Effector CD4-positive, alpha-beta T cell (primary cell): Measurements from ENCODE around the gene CAGE1.
"Not testable (repeated sequence)": the region's sequence is repeated elsewhere in the genome, so short reads cannot be mapped to it uniquely, and the experiment has no call there.

Experiments used
- DNase-seq: peaks from one replicate; pipeline ENCODE4 v3.0.0-alpha.2; 2020

Gene CAGE1

DNA sequence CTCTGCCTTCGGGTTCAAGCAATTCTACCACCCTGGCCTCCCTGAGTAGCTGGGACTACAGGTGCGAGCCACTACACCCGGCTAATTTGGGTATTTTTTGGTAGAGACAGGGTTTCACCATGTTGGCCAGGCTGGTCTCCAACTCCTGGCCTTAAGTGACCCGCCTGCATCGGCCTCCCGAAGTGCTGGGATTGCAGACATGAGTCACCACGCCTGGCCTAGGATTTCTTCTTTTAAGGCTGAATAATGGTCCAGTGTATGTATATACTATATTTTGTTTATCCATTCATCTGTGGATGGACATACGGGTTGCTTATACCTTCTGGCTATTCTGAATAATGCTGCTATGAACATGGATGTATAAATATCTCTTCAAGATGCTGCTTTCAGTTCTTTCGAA lies 17.2 kb upstream of the CAGE1 start:
- DNase-seq, result no peak

DNA sequence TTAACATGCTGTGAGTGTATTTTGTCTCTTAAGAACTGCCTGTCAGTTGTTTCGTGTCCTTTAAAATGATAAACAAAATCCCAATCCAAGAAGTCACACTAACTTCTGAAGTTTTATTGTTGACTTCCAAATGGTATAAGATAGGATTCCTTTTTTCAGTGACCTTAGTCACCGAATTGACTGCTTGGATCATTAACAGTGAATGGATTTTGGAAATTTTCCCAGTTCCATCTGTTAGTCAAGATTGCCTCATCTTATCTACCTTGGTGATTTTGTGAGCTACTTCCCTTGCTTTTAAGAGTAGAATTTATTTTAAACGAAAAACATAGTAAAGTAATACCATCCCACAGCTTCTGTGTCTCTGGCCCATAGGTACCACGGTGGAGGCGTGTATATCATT lies 15.0 kb upstream of the CAGE1 start:
- DNase-seq, result no peak

DNA sequence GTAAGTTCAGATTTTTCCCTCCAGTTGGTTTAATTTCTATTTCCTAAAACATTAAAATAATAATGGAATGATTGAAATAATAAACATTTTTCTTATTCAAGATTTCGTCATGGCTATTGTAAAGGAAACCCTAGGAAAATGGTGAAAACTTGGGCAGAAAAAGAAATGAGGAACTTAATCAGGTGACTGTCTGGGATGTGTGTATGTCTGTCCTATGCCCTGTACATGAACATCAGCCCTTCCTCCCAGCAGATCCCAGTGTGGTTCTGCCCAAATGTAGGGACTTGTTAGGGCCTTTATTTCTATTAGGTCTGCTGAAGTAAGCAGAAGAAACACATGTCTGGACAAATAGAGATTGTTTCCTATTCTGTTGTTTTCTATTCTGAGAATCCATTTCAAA lies 13.2 kb upstream of the CAGE1 start:
- no peak for DNase-seq

DNA sequence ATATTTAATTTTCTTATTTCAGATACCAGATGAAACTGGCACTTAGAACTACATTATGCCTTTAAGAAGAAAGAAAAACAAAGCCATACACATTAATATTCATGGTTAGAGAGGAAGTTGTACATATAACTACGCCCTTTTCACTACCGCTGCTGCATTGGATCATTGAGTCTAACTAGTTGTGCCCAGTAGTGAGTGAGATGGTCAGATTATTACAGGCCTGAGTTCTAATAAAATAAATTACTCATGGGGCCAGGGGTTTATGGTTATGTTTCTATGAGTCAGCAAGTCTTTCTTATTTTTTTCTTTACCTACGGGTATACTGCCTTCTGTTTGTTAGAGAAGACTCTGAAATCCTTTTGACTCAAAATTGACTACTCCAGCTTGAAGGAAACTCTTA lies 11.5 kb upstream of the CAGE1 start:
- no peak for DNase-seq

DNA sequence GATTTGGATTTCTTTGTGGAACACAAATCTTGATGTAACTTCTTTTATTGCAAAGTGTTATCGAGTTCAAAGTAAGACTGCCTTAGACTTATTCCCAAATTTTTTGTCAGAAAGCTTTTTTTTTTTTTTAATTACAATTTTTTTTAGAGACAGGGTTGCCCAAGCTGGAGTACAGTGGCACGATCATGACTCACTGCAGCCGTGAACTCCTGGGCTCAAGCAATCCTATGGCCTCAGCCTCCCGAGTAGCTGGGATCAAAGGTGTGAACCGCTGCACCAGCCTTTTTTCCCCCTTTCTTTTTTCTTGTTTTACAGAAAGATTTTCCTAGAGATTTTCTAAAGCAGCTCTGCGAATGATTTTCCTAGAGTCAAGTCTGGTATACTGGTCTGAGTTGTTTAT lies 2.9 kb upstream of the CAGE1 start:
- no peak for DNase-seq

GRCh38 chr6:7391151-7391550 lies 1.6 kb upstream of the CAGE1 start:
- no peak for DNase-seq

DNA sequence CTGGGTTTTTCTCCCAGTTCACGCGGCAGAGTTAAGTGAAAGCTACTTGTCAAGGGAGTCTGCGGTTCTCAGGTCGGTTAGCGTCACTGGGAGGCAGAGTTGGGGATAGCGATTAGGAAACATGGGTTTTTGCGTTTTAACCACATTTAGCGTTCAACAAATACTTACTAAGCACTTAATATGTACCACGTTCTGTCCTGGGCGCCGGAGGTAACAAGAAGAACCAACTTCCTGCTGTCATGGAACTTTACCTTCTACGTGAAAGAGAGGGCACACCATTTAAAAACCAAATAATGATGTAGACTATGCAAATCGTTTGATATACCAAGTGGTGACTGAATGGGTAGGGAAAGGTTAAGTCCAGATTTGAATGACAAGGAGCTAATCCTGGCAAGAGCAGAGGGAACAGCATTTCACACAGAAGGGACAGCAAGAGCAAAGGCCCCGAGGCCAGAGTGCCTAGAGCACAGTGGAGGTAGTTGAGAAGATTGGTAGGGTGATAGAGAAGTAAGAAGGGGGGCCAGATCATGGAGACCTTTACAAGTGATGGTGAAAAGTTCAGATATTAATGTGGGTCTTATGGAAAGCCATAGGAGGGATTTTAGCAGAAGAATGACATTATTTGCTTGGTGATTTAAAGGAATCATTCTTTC lies 810 bp upstream of the CAGE1 start:
- DNase-seq, result no peak

GRCh38 chr6:7389162-7389450 lies 436 bp downstream of the CAGE1 start:
- DNase-seq, result no peak

- no peak for DNase-seq
Observed at GRCh38 chr6:7381092-7381491, 8.4 kb downstream of the CAGE1 start.

- DNase-seq, result no peak
Observed at GRCh38 chr6:7378740-7379139, 10.8 kb downstream of the CAGE1 start.

- DNase-seq, result no peak
Observed at GRCh38 chr6:7377961-7378360, 11.6 kb downstream of the CAGE1 start.

GRCh38 chr6:7373739-7374138 lies 15.8 kb downstream of the CAGE1 start:
- DNase-seq, result no peak

- DNase-seq, result no peak
Observed at GRCh38 chr6:7367408-7367807, 22.1 kb downstream of the CAGE1 start.

DNA sequence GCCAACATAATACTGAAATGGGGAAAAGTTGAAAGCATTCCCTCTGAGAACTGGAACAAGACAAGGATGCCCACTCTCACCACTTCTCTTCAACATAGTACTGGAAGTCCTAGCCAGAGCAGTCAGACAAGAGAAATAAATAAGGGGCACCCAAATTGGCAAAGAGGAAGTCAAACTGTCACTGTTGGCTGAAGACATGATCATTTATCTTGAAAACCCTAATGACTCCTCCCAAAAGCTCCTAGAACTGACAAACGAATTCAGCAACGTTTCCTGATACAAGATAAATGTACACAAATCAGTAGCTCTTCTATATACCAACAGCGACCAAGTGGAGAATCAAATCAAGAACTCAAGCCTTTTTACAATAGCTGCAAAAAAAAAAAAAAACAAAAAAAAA lies 37.6 kb downstream of the CAGE1 start:
- not testable (repeated sequence) for DNase-seq

GRCh38 chr6:7350591-7350990 lies 39.0 kb downstream of the CAGE1 start:
- DNase-seq, result not testable (repeated sequence)

- not testable (repeated sequence) for DNase-seq
Observed at GRCh38 chr6:7347551-7347997, 42.0 kb downstream of the CAGE1 start.

DNA sequence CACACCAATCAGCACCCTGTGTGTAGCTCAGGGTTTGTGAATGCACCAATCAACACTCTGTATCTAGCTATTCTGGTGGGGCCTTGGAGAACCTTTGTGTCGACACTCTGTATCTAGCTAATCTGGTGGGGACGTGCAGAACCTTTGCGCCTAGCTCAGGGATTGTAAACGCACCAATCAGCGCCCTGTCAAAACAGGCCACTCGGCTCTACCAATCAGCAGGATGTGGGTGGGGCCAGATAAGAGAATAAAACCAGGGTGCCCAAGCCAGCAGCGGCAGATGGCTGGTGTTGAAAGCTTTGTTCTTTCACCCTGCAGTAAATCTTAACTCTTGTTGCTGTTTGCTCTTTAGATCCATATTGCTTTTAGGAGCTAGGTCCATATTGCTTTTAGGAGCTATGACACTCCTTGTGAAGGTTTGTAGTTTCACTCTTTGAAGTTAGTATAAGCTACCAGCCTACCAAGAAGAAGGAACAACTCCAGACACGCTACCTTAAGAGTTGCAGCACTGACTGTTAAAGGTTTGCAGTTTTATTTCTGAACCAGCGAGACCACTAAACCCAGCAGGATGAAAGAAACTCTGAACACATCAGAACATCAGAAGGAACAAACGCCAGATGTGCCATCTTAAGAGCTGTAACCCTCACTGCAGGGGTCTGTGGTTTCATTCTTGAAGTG lies 44.6 kb downstream of the CAGE1 start:
- not testable (repeated sequence) for DNase-seq

DNA sequence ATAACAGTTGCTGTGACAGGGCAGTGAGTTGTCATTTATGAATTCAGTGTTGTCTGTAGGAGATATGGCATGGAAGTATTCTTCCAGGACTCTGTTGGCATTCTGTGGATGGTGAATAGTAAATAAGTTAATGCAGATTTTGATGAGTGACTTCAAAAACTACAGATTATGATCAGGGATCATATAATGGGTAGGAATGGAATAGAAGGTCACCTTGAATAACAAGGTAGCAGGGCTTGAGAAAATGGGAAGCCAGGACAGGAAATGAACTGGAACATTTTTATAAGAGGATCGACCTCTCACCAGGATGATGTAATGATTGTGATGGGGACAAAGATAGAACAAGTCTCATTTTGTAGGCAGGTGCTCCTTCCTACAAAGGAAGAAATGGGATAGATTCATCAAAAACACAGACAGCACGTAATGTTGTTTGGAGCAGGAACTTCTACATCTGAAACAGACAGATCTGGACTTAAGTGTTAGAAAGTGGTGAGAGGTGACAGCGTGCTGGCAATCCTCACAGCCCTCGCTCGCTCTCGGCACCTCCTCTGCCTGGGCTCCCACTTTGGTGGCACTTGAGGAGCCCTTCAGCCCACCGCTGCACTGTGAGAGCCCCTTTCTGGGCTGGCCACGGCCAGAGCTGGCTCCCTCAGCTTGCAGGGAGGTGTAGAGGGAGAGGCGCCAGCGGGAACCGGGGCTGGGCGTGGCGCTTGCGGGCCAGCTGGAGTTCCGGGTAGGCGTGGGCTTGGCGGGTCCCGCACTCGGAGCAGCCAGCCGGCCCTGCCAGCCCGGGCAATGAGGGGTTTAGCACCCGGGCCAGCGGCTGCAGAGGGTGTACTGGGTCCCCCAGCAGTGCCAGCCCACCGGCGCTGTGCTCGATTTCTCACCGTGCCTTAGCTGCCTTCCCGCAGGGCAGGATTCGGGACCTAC lies 45.7 kb downstream of the CAGE1 start:
- DNase-seq, result no peak

- no peak for DNase-seq
Observed at GRCh38 chr6:7341989-7342742, 47.4 kb downstream of the CAGE1 start.

DNA sequence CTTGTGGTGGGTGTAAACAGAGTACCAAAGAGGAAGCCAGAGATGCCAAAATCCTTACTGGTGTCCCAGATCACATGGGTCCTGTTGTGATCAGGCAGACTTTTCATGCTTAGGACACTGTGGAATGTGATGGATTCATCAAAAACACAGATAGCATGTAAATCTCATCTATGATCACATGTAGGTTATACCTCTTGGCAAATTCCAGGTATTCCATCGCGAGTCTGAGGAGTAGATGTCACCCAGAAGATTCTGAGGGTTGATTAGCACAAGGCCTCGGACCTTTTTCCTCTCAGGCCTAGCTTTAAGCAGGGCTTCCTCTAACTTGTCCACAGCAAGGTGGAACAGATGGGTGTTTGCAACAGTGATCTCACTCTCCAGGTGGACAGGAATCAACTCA lies 48.3 kb downstream of the CAGE1 start:
- no peak for DNase-seq

DNA sequence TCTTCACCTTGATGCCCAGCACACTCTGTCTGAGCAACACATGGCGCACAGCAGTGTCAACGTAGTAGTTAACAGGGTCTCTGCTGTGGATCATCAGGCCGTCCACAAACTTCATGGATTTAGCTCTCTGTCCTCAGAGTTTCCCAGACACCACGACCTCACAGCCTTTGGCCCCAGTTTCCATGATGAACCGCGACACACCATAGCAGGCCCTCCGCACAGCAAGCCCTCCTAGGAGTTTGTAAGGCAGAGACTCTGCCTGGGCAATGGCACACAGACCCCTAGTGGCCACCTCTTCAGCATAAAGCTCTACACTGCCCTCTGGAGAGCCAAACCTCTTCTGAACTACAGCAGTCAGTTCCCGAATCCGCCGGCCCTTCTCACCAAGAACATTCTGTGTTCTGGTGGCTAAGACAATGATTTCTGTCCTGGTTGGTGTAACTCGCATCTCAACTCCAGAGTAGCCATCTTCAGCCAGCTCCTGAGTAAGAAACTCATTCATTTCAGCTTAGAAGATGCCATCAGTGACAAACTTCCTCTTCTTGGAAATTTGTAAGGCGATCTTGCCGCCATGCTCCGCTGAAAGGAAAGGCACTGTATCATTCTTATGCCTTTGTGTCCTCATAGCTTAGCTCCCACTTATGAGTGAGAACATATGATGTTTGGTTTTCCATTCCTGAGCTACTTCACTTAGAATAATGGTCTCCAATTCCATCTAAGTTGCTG lies 50.4 kb downstream of the CAGE1 start:
- not testable (repeated sequence) for DNase-seq

DNA sequence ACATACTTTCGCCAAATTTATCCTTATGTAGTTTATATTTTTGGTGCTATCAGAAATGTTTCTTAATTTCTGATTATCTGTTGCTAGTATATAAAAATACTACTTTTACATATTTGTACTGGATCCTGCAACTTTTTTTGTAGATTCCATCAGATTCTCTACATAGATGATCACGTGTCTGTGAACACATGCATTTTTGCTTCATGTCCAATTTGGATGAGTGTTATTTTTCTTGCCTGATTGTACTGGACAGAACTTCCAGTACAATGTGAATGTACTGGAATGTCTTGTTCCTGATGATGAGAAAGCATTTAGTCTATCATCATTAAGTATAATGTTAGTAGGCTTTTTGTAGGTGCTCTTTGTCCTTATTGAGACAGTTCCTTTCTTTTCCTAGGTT lies 51.5 kb downstream of the CAGE1 start:
- DNase-seq, result no peak
